A673 (cell line): ENCODE measurements around the gene FOLR3. TPM values are rescaled to one million over a fixed set of nuclear protein-coding genes. Genes with fewer than 3 reads are reported as not detected.

ENCODE experiments used
- BruUV-seq: library from RNA; stranded (reverse); fragments of 400-500 nt; replicated peaks from 2 replicates; lab custom pipeline; 2021; lab: Mats Ljungman, UMichigan
- CTCF ChIA-PET: fragments of 300-600 bp; sonication (Branson Sonifier 250); formaldehyde crosslinking; loops from one replicate; lab custom pipeline; 2022; ENCODE audit warnings: antibody characterized with exemption; lab: Charles Lee
- POLR2A ChIA-PET: fragments of 300-600 bp; sonication (Branson Sonifier 250); formaldehyde crosslinking; loops from one replicate; lab custom pipeline; 2022; ENCODE audit warnings: antibody characterized with exemption; ENCODE audit not compliant: low non-redundant PET; lab: Charles Lee
- DNase-seq: peaks from one replicate; pipeline ENCODE4 v3.0.0-alpha.2; 2015; ENCODE audit warnings: low spot score
- H3K27ac ChIP-seq: fragments of 200-600 bp; sonication (generic); 2 replicates; pipeline ENCODE4 v1.5.1; 2016; ENCODE audit warnings: mixed run types, low read depth, mild to moderate bottlenecking, mixed read lengths, antibody characterized with exemption, low read length; ENCODE audit not compliant: poor library complexity, severe bottlenecking
- H3K27me3 ChIP-seq: fragments of 200-600 bp; sonication (generic); replicated peaks from 2 replicates; pipeline ENCODE4 v1.6.1; 2017; ENCODE audit warnings: mixed run types, low read depth, mild to moderate bottlenecking, mixed read lengths, antibody characterized with exemption, low read length; ENCODE audit not compliant: insufficient read depth, poor library complexity
- H3K36me3 ChIP-seq: fragments of 200-600 bp; sonication (generic); 2 replicates; pipeline ENCODE4 v1.6.1; 2016; ENCODE audit warnings: mixed run types, mild to moderate bottlenecking, mixed read lengths, antibody characterized with exemption, low read length; ENCODE audit not compliant: insufficient read depth, poor library complexity, severe bottlenecking
- H3K4me1 ChIP-seq: fragments of 200-600 bp; sonication (generic); 2 replicates; pipeline ENCODE4 v1.6.1; 2017; ENCODE audit warnings: mixed run types, mild to moderate bottlenecking, mixed read lengths, antibody characterized with exemption, low read length; ENCODE audit not compliant: insufficient read depth, poor library complexity, severe bottlenecking
- H3K4me3 ChIP-seq: fragments of 200-600 bp; sonication (generic); 2 replicates; pipeline ENCODE4 v1.5.1; 2016; ENCODE audit warnings: low read depth, mixed run types, mild to moderate bottlenecking, mixed read lengths, low read length; ENCODE audit not compliant: poor library complexity, severe bottlenecking
- H3K9me3 ChIP-seq: fragments of 200-600 bp; sonication (generic); 2 replicates; pipeline ENCODE4 v1.6.1; 2016; ENCODE audit warnings: mixed run types, low read depth, mild to moderate bottlenecking, mixed read lengths, antibody characterized with exemption, low read length; ENCODE audit not compliant: poor library complexity, severe bottlenecking
- EZH2 ChIP-seq: fragments of 200-600 bp; sonication (generic); IDR thresholded peaks from 2 replicates; pipeline ENCODE4 v1.6.1; 2017; ENCODE audit warnings: borderline replicate concordance, low read depth, mild to moderate bottlenecking, mixed read lengths, antibody characterized with exemption, low read length; ENCODE audit not compliant: poor library complexity, severe bottlenecking
- intact Hi-C: fragments of 100-400 bp; cut with micrococcal nuclease; formaldehyde crosslinking; loops from one replicate; pipeline ENCODE4 v1.10.0; 2022; ENCODE audit not compliant: unreplicated experiment
- total RNA-seq: library from RNA; stranded (reverse); gene quantifications from 2 replicates; pipeline ENCODE4 v1.2.3, GENCODE V29; 2021
- TF ChIP-seq, protein P1 (sequence below): fragments of 300-800, 200-600 bp; sonication (generic); conservative IDR thresholded peaks from 2 replicates; pipeline ENCODE4 v1.5.1; 2017; ENCODE audit warnings: low read depth, mild to moderate bottlenecking, antibody characterized with exemption, low read length, moderate library complexity, mixed read lengths

FOLR3 gene
- total RNA-seq, 1 experiment from 2014 or later: not detected

GRCh38 chr11:72098741-72099140 is 36.8 kb upstream of the FOLR3 start:
- Histone ChIP-seq H3K9me3 (no peaks in the 10 kb centered on the region), H3K27ac (no peak overlapping the region), H3K36me3 (peaks cover 24% of the 10 kb centered on the region), H3K27me3 (no peaks in the 10 kb centered on the region), H3K4me3 (no peak overlapping the region), H3K4me1 (peaks cover 13% of the 10 kb centered on the region)
- intact Hi-C loops: no loop called here
- no peak for TF ChIP-seq EZH2
- TF ChIP-seq, protein P1, sequence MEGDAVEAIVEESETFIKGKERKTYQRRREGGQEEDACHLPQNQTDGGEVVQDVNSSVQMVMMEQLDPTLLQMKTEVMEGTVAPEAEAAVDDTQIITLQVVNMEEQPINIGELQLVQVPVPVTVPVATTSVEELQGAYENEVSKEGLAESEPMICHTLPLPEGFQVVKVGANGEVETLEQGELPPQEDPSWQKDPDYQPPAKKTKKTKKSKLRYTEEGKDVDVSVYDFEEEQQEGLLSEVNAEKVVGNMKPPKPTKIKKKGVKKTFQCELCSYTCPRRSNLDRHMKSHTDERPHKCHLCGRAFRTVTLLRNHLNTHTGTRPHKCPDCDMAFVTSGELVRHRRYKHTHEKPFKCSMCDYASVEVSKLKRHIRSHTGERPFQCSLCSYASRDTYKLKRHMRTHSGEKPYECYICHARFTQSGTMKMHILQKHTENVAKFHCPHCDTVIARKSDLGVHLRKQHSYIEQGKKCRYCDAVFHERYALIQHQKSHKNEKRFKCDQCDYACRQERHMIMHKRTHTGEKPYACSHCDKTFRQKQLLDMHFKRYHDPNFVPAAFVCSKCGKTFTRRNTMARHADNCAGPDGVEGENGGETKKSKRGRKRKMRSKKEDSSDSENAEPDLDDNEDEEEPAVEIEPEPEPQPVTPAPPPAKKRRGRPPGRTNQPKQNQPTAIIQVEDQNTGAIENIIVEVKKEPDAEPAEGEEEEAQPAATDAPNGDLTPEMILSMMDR: no peak
- CTCF ChIA-PET: no interaction called here
- DNase-seq: no peak
- POLR2A ChIA-PET: no interaction called here
- BruUV-seq: no TSS peak

GRCh38 chr11:72100009-72100408 is 35.5 kb upstream of the FOLR3 start:
- Histone ChIP-seq H3K4me3 (no peak overlapping the region), H3K27me3 (no peaks in the 10 kb centered on the region), H3K9me3 (no peaks in the 10 kb centered on the region), H3K4me1 (peaks cover 14% of the 10 kb centered on the region), H3K36me3 (peaks cover 21% of the 10 kb centered on the region), H3K27ac (no peak overlapping the region)
- no peak for DNase-seq
- TF ChIP-seq, protein P1: no peak
- TF ChIP-seq EZH2: no peak
- ChIA-PET CTCF (interaction anchor here (0.6 kb wide), 1 partner anchor 68 kb away, joined by 5 read pairs; no protein-coding TSS in a partner anchor), POLR2A (no interaction called here)
- intact Hi-C loops: no loop called here
- no TSS peak for BruUV-seq

DNA sequence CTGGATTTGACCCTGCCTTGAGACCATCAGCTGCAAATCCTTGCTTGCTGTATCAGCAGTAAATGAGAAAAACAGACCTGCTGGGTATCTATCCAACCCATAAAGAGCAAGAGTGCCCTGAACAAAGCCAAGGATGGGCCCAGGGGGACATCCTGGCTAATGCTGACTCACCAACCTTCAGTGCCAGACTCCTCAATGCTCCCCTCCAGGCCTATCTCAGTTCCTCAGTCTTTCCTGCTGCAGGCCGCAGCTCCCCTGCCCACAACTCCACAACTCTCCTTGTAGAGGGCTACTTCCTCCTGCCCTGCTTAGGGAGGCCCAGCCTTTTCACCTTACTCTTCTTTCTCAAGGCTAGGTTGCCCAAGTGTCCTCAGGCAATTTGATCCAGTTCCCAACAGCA is 35.1 kb upstream of the FOLR3 start:
- CTCF ChIA-PET: no interaction called here
- H3K4me3 ChIP-seq: no peak overlapping the region
- intact Hi-C loops: no loop called here
- POLR2A ChIA-PET: no interaction called here
- BruUV-seq: no TSS peak
- H3K36me3 ChIP-seq: peaks cover 21% of the 10 kb centered on the region
- peaks cover 14% of the 10 kb centered on the region for H3K4me1 ChIP-seq
- no peaks in the 10 kb centered on the region for H3K9me3 ChIP-seq
- no peak for DNase-seq
- H3K27me3 ChIP-seq: no peaks in the 10 kb centered on the region
- H3K27ac ChIP-seq: peak overlapping the region; percentile 17
- no peak for TF ChIP-seq EZH2
- TF ChIP-seq, protein P1: no peak
